HUES6 (cell line): Measurements from ENCODE around the gene CELF1.
"Not testable (repeated sequence)": the region's sequence is repeated elsewhere in the genome, so short reads cannot be mapped to it uniquely, and the experiment has no call there.

Experiments
- H3K27ac ChIP-seq: 2 replicates; pipeline ENCODE4 v1.7.0; 2013; ENCODE audit warnings: low read depth, mild to moderate bottlenecking, low read length, inconsistent platforms
- H3K27me3 ChIP-seq: 2 replicates; pipeline ENCODE4 v1.6.1; 2013; ENCODE audit warnings: low read length; ENCODE audit not compliant: control insufficient read depth, insufficient read depth
- H3K36me3 ChIP-seq: 2 replicates; pipeline ENCODE4 v1.6.1; 2013; ENCODE audit warnings: low read length; ENCODE audit not compliant: control insufficient read depth, insufficient read depth
- H3K4me1 ChIP-seq: 2 replicates; pipeline ENCODE4 v1.6.1; 2013; ENCODE audit warnings: low read length; ENCODE audit not compliant: control insufficient read depth, insufficient read depth
- H3K4me3 ChIP-seq: 2 replicates; pipeline ENCODE4 v1.5.1; 2013; ENCODE audit warnings: low read depth, low read length
- H3K9ac ChIP-seq: one replicate; pipeline ENCODE4 v1.6.1; 2013; ENCODE audit warnings: mild to moderate bottlenecking, low read length
- H3K9me3 ChIP-seq: 2 replicates; pipeline ENCODE4 v1.6.1; 2013; ENCODE audit warnings: low read depth, low read length; ENCODE audit not compliant: control insufficient read depth, insufficient read depth

The CELF1 gene

DNA sequence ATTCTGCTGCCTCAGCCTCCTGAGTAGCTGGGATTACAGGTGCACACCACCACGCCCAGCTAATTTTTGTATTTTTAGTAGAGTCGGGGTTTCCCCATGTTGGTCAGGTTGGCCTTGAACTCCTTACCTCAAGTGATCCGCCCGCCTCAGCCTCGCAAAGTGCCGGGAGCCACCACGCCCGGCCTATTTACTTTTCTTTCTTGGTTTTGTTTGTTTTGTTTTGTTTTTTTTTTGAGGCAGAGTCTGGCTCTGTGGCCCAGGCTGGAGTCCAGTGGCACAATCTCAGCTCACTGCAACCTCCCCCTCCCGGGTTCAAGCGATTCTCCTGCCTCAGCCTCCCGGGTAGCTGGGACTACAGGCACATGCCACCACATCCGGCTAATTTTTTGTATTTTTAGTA is 4.1 kb upstream of the CELF1 start:
- H3K4me3 ChIP-seq, H3K9ac ChIP-seq, H3K4me1 ChIP-seq, H3K36me3 ChIP-seq, H3K27ac ChIP-seq, H3K27me3 ChIP-seq, H3K9me3 ChIP-seq: not testable (repeated sequence)

GRCh38 chr11:47553406-47553743 is 443 bp upstream of the CELF1 start:
- Histone ChIP-seq H3K9ac (peak overlapping the region; percentile 66), H3K4me3 (peak overlapping the region; percentile 97), H3K27me3 (no peaks in the 10 kb centered on the region), H3K36me3 (peaks cover 13% of the 10 kb centered on the region; the same call in 1 of the 2 replicates), H3K9me3 (no peaks in the 10 kb centered on the region), H3K27ac (no peak overlapping the region), H3K4me1 (peaks cover 10% of the 10 kb centered on the region)

- Histone ChIP-seq H3K27me3 (no peaks in the 10 kb centered on the region), H3K4me1 (peaks cover 10% of the 10 kb centered on the region), H3K27ac (peak overlapping the region; percentile 89), H3K4me3 (peak overlapping the region; percentile 97), H3K9me3 (no peaks in the 10 kb centered on the region), H3K36me3 (peaks cover 15% of the 10 kb centered on the region; the same call in 1 of the 2 replicates), H3K9ac (peak overlapping the region; percentile 97)
These were observed 821 bp downstream of the CELF1 start for GRCh38 chr11:47552056-47552565.

- no peak overlapping the region for H3K27ac ChIP-seq
- peaks cover 21% of the 10 kb centered on the region for H3K36me3 ChIP-seq
- H3K27me3 ChIP-seq = no peaks in the 10 kb centered on the region
- H3K9me3 ChIP-seq = no peaks in the 10 kb centered on the region
- H3K4me3 ChIP-seq = peak overlapping the region; percentile 97
- H3K4me1 ChIP-seq = peaks cover 10% of the 10 kb centered on the region
- H3K9ac ChIP-seq = no peak overlapping the region
These were observed 1.8 kb downstream of the CELF1 start for GRCh38 chr11:47551086-47551485.

- H3K27me3 ChIP-seq = no peaks in the 10 kb centered on the region
- peak overlapping the region; percentile 97; the same call in 1 of the 2 replicates for H3K4me3 ChIP-seq
- H3K4me1 ChIP-seq = peaks cover 10% of the 10 kb centered on the region
- no peaks in the 10 kb centered on the region for H3K9me3 ChIP-seq
- no peak overlapping the region for H3K27ac ChIP-seq
- H3K9ac ChIP-seq = no peak overlapping the region
- peaks cover 22% of the 10 kb centered on the region for H3K36me3 ChIP-seq
These were observed 2.5 kb downstream of the CELF1 start for GRCh38 chr11:47550288-47551047.

DNA sequence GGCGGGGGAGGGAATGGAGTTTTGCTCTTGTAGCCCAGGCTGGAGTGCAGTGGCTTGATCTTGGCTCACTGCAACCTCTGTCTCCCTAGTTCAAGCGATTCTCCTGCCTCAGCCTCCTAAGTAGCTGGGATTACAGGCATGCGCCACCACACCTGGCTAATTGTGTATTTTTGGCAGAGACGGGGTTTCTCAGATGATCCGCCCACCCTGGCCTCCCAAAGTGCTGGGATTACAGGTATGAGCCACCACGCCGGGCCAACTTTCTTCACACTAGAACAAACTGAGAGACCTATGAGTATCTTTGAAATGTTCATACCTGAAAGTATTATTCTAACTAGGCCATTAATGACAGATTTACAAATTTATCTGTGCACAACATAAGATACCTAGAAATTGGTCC is 6.7 kb downstream of the CELF1 start:
- not testable (repeated sequence) for H3K9me3 ChIP-seq, H3K27me3 ChIP-seq, H3K4me1 ChIP-seq, H3K9ac ChIP-seq, H3K27ac ChIP-seq, H3K4me3 ChIP-seq
- peaks cover 23% of the 10 kb centered on the region for H3K36me3 ChIP-seq

DNA sequence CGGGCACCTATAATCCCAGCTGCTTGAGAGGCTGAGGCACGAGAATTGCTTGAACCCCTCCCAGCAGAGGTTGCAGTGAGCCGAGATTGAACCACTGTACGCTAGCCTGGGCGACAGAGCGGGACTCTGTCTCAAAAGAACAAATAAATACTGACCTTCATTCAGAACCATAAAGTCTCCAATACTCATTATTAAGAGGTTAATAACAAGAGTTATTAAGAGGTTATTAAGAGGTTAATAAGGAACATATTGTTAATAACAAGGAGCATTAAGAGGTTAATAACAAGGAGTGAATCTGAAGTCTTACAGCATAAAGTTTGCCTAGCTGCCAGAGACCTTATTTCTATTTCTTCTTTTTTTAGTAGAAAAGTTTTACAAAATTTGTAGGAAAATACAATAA is 7.6 kb downstream of the CELF1 start:
- Histone ChIP-seq H3K9me3 (no peaks in the 10 kb centered on the region), H3K4me1 (peaks cover 1% of the 10 kb centered on the region; the same call in 1 of the 2 replicates), H3K9ac (no peak overlapping the region), H3K27me3 (no peaks in the 10 kb centered on the region), H3K27ac (no peak overlapping the region), H3K4me3 (no peak overlapping the region), H3K36me3 (peaks cover 15% of the 10 kb centered on the region)

DNA sequence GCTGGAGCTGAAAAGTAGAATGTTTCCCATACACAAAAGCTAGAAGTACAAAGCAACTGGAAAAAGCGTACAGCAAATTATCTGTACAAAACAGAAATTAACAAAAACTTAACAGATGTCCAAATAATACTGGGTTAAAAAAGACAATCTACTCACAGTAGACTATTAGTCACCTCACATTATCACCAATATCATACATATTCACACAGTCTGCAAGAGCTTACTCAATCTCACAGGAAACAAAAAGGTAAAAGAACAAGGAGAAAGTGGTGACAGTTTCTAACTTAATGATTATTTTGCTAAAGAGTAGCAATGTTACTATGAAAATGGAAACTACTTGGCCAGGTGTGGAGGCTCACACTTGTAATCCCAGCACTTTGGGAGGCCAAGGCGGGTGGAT is 11.9 kb downstream of the CELF1 start:
- no peaks in the 10 kb centered on the region for H3K27me3 ChIP-seq
- H3K4me1 ChIP-seq = peaks cover 13% of the 10 kb centered on the region; the same call in 1 of the 2 replicates
- no peak overlapping the region for H3K9ac ChIP-seq
- peaks cover 4% of the 10 kb centered on the region; the same call in 1 of the 2 replicates for H3K36me3 ChIP-seq
- no peaks in the 10 kb centered on the region for H3K9me3 ChIP-seq
- no peak overlapping the region for H3K4me3 ChIP-seq
- no peak overlapping the region for H3K27ac ChIP-seq

DNA sequence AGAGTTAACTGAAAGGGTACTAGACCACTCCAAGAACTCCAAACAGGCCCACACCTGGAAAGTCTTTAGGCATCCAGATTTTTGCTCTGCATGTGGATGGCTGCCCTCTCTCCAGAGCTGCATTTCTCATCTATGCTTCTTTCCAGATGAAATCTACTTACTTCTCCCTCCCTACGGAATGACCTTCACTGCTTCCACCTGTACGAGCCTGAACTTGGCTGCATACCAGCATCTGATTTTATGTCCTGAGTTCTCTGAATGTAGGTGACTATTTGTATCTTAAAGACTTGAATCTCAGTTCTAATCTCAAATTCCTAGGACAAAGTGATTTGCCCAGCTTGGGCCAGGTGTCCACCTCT is 13.3 kb downstream of the CELF1 start:
- H3K4me1 ChIP-seq = peaks cover 13% of the 10 kb centered on the region; the same call in 1 of the 2 replicates
- H3K9me3 ChIP-seq = no peaks in the 10 kb centered on the region
- no peak overlapping the region for H3K9ac ChIP-seq
- no peaks in the 10 kb centered on the region for H3K27me3 ChIP-seq
- no peak overlapping the region for H3K4me3 ChIP-seq
- H3K27ac ChIP-seq = no peak overlapping the region
- H3K36me3 ChIP-seq = no peaks in the 10 kb centered on the region

- no peaks in the 10 kb centered on the region for H3K36me3 ChIP-seq
- H3K4me1 ChIP-seq = peaks cover 13% of the 10 kb centered on the region; the same call in 1 of the 2 replicates
- no peaks in the 10 kb centered on the region for H3K9me3 ChIP-seq
- no peak overlapping the region for H3K9ac ChIP-seq
- H3K27ac ChIP-seq = no peak overlapping the region
- H3K27me3 ChIP-seq = no peaks in the 10 kb centered on the region
- no peak overlapping the region for H3K4me3 ChIP-seq
These were observed 14.0 kb downstream of the CELF1 start for GRCh38 chr11:47538741-47539565.

- no peaks in the 10 kb centered on the region for H3K27me3 ChIP-seq
- H3K4me3 ChIP-seq = no peak overlapping the region
- no peak overlapping the region for H3K27ac ChIP-seq
- no peaks in the 10 kb centered on the region for H3K36me3 ChIP-seq
- H3K9me3 ChIP-seq = no peaks in the 10 kb centered on the region
- H3K4me1 ChIP-seq = peaks cover 13% of the 10 kb centered on the region; the same call in 1 of the 2 replicates
- H3K9ac ChIP-seq = no peak overlapping the region
These were observed 16.0 kb downstream of the CELF1 start for GRCh38 chr11:47536915-47537314.
